Measurements from ENCODE around the gene IL12RB1.

GRCh38 chr19:18049385-18049784 is 37.3 kb downstream of the IL12RB1 start:
- no peak for TF ChIP-seq CTCF (conservative IDR thresholded peaks at IDR 0.05 in 1 of 2, IDR thresholded peaks at IDR 0.05 in 1 of 2; ENCODE audit: extremely low read depth in 1 of 2, insufficient read depth in 1 of 2, low read depth in 1 of 2, low read length in 2 of 2)
- no peak for TF ChIP-seq EZH2 (IDR thresholded peaks at IDR 0.05; ENCODE audit: borderline replicate concordance, low read length)

Measured in mammary epithelial cell (primary cell).